Measurements from ENCODE around the gene CETN3.
"Not testable (repeated sequence)": the region's sequence is repeated elsewhere in the genome, so short reads cannot be mapped to it uniquely, and the experiment has no call there.

The CETN3 gene

GRCh38 chr5:90381213-90381929 lies 28.2 kb downstream of the CETN3 start:
- DNase-seq: no peak

GRCh38 chr5:90379652-90380051 lies 29.9 kb downstream of the CETN3 start:
- no peak for DNase-seq

- DNase-seq: no peak
Measured at GRCh38 chr5:90378752-90379151, 30.8 kb downstream of the CETN3 start.

- DNase-seq: not testable (repeated sequence)
Measured at GRCh38 chr5:90371269-90371668, 38.3 kb downstream of the CETN3 start.

- DNase-seq: no peak
Measured at GRCh38 chr5:90368454-90369246, 40.9 kb downstream of the CETN3 start.

GRCh38 chr5:90367879-90368278 lies 41.7 kb downstream of the CETN3 start:
- DNase-seq: no peak

GRCh38 chr5:90366948-90367347 lies 42.6 kb downstream of the CETN3 start:
- no peak for DNase-seq

GRCh38 chr5:90365328-90365727 lies 44.2 kb downstream of the CETN3 start:
- DNase-seq: no peak

GRCh38 chr5:90359073-90359920 lies 50.3 kb downstream of the CETN3 start:
- DNase-seq: no peak

- no peak for DNase-seq
Measured at GRCh38 chr5:90356622-90357021, 52.9 kb downstream of the CETN3 start.

GRCh38 chr5:90356176-90356575 lies 53.4 kb downstream of the CETN3 start:
- no peak for DNase-seq

GRCh38 chr5:90355635-90356034 lies 53.9 kb downstream of the CETN3 start:
- DNase-seq: no peak

- DNase-seq: no peak
Measured at GRCh38 chr5:90353254-90353653, 56.3 kb downstream of the CETN3 start.

- DNase-seq: no peak
Measured at GRCh38 chr5:90351101-90351500, 58.5 kb downstream of the CETN3 start.

GRCh38 chr5:90347462-90347861 lies 62.1 kb downstream of the CETN3 start:
- DNase-seq: no peak

- no peak for DNase-seq
Measured at GRCh38 chr5:90345684-90346083, 63.9 kb downstream of the CETN3 start.

GRCh38 chr5:90344689-90345088 lies 64.9 kb downstream of the CETN3 start:
- no peak for DNase-seq

- not testable (repeated sequence) for DNase-seq
Measured at GRCh38 chr5:90343731-90344130, 65.8 kb downstream of the CETN3 start.

- no peak for DNase-seq
Measured at GRCh38 chr5:90342576-90342975, 67.0 kb downstream of the CETN3 start.

Data from NCI-H1694 treated with DMSO at 0.1 percent for 48 hours (cell line).